ENCODE measurements around the gene SH3GL1. TPM values are rescaled to one million over a fixed set of nuclear protein-coding genes. Genes with fewer than 3 reads are reported as not detected.

Gene SH3GL1
- polyA plus RNA-seq, 3 donors = 63.5 to 82.4 (median 78.2) TPM

GRCh38 chr19:4379383-4380253 lies 20.7 kb downstream of the SH3GL1 start:
- DNase-seq = no peak

- no peak for DNase-seq
Measured at GRCh38 chr19:4378886-4379285, 21.5 kb downstream of the SH3GL1 start.

- no peak for DNase-seq
Measured at GRCh38 chr19:4376991-4377781, 23.2 kb downstream of the SH3GL1 start.

GRCh38 chr19:4376671-4376990 lies 23.7 kb downstream of the SH3GL1 start:
- DNase-seq = no peak

- no peak for DNase-seq
Measured at GRCh38 chr19:4376028-4376670, 24.2 kb downstream of the SH3GL1 start.

- no peak for DNase-seq
Measured at GRCh38 chr19:4375164-4376027, 25.0 kb downstream of the SH3GL1 start.

- no peak for DNase-seq
Measured at GRCh38 chr19:4374498-4375163, 25.7 kb downstream of the SH3GL1 start.

GRCh38 chr19:4373601-4374497 lies 26.5 kb downstream of the SH3GL1 start:
- DNase-seq = no peak

GRCh38 chr19:4373013-4373367 lies 27.4 kb downstream of the SH3GL1 start:
- no peak for DNase-seq

GRCh38 chr19:4372165-4373012 lies 28.0 kb downstream of the SH3GL1 start:
- DNase-seq = no peak

GRCh38 chr19:4371247-4372164 lies 28.8 kb downstream of the SH3GL1 start:
- DNase-seq = no peak

GRCh38 chr19:4370418-4371041 lies 29.8 kb downstream of the SH3GL1 start:
- DNase-seq = no peak

- no peak for DNase-seq
Measured at GRCh38 chr19:4369888-4370260, 30.5 kb downstream of the SH3GL1 start.

GRCh38 chr19:4369109-4369887 lies 31.0 kb downstream of the SH3GL1 start:
- DNase-seq = no peak

GRCh38 chr19:4368128-4368820 lies 32.1 kb downstream of the SH3GL1 start:
- no peak for DNase-seq

GRCh38 chr19:4367781-4368127 lies 32.6 kb downstream of the SH3GL1 start:
- DNase-seq = no peak
